Lung (tissue), 16 donors: ENCODE results near the gene TRPM6. TPM values are rescaled to one million over a fixed set of nuclear protein-coding genes. Genes with fewer than 3 reads are reported as not detected.

Source experiments
- ATAC-seq: fragments of 200-7000 bp; cut with Tn5 transposase; one replicate; pipeline ENCODE4 v1.9.1; 2020; ENCODE audit warnings: moderate number of reproducible peaks; ENCODE audit not compliant: insufficient read depth, low FRiP score
- DNase-seq, 3 donors: peaks; one replicate each; pipeline ENCODE4 v3.0.0-alpha.2; 2013 to 2017
- H3K27ac ChIP-seq, 2 donors: one replicate each; pipeline ENCODE4 v1.5.1; 2013; ENCODE audit warnings: mild to moderate bottlenecking in 2 of 2, moderate library complexity in 2 of 2, control low read depth in 1 of 2, inconsistent platforms in 1 of 2, low read depth in 1 of 2, low read length in 1 of 2
- H3K27me3 ChIP-seq, 3 donors: one replicate each; pipeline ENCODE4 v1.5.1; 2013; ENCODE audit warnings: low read length in 2 of 3; ENCODE audit not compliant: control insufficient read depth in 3 of 3, insufficient read depth in 3 of 3
- H3K36me3 ChIP-seq, 4 donors: one replicate each; pipeline ENCODE4 v1.5.1; 2013; ENCODE audit warnings: low read length in 4 of 4, mild to moderate bottlenecking in 1 of 4, moderate library complexity in 1 of 4; ENCODE audit not compliant: control insufficient read depth in 4 of 4, insufficient read depth in 4 of 4
- H3K4me1 ChIP-seq, 5 donors: one replicate each; pipeline ENCODE4 v1.5.1; 2013; ENCODE audit warnings: low read length in 5 of 5, mild to moderate bottlenecking in 2 of 5, moderate library complexity in 1 of 5; ENCODE audit not compliant: control insufficient read depth in 5 of 5, insufficient read depth in 5 of 5
- H3K4me3 ChIP-seq: one replicate; pipeline ENCODE4 v1.5.1; 2013; ENCODE audit warnings: mild to moderate bottlenecking, control low read depth, moderate library complexity
- H3K9ac ChIP-seq, 2 donors: one replicate each; pipeline ENCODE4 v1.5.1; 2013; ENCODE audit warnings: low read length in 2 of 2, control low read depth in 1 of 2; ENCODE audit not compliant: insufficient read depth in 1 of 2
- H3K9me3 ChIP-seq, 4 donors: one replicate each; pipeline ENCODE4 v1.5.1; 2013; ENCODE audit warnings: low read length in 3 of 4, mild to moderate bottlenecking in 1 of 4, moderate library complexity in 1 of 4; ENCODE audit not compliant: control insufficient read depth in 4 of 4, insufficient read depth in 3 of 4
- CTCF ChIP-seq: IDR thresholded peaks from 2 replicates; pipeline ENCODE4 v1.5.1; 2012; ENCODE audit warnings: mild to moderate bottlenecking; ENCODE audit errors: control extremely low read depth, extremely low read depth
- WGBS, 2 donors: extraction: QIAGEN DNeasy Blood & Tissue Kit; methylation state at CpG; one replicate each; pipeline ENCODE4 v1.1.7; 2013; 5-methylcytosine and 5-hydroxymethylcytosine counted together
- long read RNA-seq, 5 donors: transcript quantifications; one replicate each; lab custom pipeline, GENCODE V29; 2026
- polyA plus RNA-seq, 2 donors: library from polyadenylated mRNA; stranded (reverse); fragments of 200-250 nt; gene quantifications; one replicate each; pipeline ENCODE4 v1.2.1, GENCODE V29; 2013
- total RNA-seq, 2 donors: library from RNA; depleted of rRNA in 1 of 2; stranded (reverse); fragments of >200 nt in 1 of 2; gene quantifications; one replicate each; pipeline ENCODE4 v1.2.1, GENCODE V29; 2014 to 2021
- donor health status: control.
- donor health status: control.
- donor health status: Bipolar disorder and iron deficiency.
- donor health status: healthy.
- donor health status: DM: yes; HTN: yes; CAD: no.

Gene TRPM6, protein sequence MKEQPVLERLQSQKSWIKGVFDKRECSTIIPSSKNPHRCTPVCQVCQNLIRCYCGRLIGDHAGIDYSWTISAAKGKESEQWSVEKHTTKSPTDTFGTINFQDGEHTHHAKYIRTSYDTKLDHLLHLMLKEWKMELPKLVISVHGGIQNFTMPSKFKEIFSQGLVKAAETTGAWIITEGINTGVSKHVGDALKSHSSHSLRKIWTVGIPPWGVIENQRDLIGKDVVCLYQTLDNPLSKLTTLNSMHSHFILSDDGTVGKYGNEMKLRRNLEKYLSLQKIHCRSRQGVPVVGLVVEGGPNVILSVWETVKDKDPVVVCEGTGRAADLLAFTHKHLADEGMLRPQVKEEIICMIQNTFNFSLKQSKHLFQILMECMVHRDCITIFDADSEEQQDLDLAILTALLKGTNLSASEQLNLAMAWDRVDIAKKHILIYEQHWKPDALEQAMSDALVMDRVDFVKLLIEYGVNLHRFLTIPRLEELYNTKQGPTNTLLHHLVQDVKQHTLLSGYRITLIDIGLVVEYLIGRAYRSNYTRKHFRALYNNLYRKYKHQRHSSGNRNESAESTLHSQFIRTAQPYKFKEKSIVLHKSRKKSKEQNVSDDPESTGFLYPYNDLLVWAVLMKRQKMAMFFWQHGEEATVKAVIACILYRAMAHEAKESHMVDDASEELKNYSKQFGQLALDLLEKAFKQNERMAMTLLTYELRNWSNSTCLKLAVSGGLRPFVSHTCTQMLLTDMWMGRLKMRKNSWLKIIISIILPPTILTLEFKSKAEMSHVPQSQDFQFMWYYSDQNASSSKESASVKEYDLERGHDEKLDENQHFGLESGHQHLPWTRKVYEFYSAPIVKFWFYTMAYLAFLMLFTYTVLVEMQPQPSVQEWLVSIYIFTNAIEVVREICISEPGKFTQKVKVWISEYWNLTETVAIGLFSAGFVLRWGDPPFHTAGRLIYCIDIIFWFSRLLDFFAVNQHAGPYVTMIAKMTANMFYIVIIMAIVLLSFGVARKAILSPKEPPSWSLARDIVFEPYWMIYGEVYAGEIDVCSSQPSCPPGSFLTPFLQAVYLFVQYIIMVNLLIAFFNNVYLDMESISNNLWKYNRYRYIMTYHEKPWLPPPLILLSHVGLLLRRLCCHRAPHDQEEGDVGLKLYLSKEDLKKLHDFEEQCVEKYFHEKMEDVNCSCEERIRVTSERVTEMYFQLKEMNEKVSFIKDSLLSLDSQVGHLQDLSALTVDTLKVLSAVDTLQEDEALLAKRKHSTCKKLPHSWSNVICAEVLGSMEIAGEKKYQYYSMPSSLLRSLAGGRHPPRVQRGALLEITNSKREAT (N-terminal part only)
- 1 to 10 TPM in 1 of 2 donors, under 1 TPM in 1; 0.74 to 2.3 TPM for total RNA-seq
- under 1 TPM; 0.10 to 0.66 TPM for polyA plus RNA-seq
- long read RNA-seq, donor 1: 0 reads
- long read RNA-seq, donor 2: 0 reads
- long read RNA-seq, donor 3: 0 reads
- long read RNA-seq, donor 4: 0 reads
- long read RNA-seq, donor 5: 0 reads

- Histone ChIP-seq H3K4me3 (peak within 1 kb of the TSS; percentile 42), H3K27ac (peak within 1 kb of the TSS in 1 of 2 donors; percentile 89), H3K4me1 (peaks cover 0 to 7% (median 4%) of the 10 kb centered on the region in 5 donors), H3K9me3 (no peaks in the 10 kb centered on the region), H3K36me3 (no peaks in the 10 kb centered on the region), H3K9ac (peak within 1 kb of the TSS; percentile 65 to 71), H3K27me3 (no peaks in the 10 kb centered on the region)
- DNase-seq: peak; percentile 86 to 91 (median 87)
- TF ChIP-seq CTCF: no peak
- 3 to 5% methylated on average over 61 to 64 of the region's 64 CpGs for WGBS, 2 donors
- peak; percentile 87 for ATAC-seq
These were observed at the start of gene TRPM6 for GRCh38 chr9:74887041-74887980. TRPM6 (minus strand) TSS chr9:74887921; CDS start chr9:74887856, 65 bp downstream.

GRCh38 chr9:74935008-74935407, 47.3 kb upstream of the TRPM6 start:
- no peak for ATAC-seq
- 79 to 83% methylated on average over 8 of the region's 8 CpGs for WGBS, 2 donors
- peaks cover 0 to 8% (median 3%) of the 10 kb centered on the region in 4 donors for H3K9me3 ChIP-seq

More at GRCh38 chr9:74935008-74935407, 47.3 kb upstream of the TRPM6 start:
- Histone ChIP-seq H3K27me3 (peaks cover 0 to 3% (median 0%) of the 10 kb centered on the region in 3 donors), H3K27ac (no peak overlapping the region), H3K9ac (no peak overlapping the region), H3K36me3 (no peaks in the 10 kb centered on the region), H3K4me1 (no peaks in the 10 kb centered on the region), H3K4me3 (no peak overlapping the region)
- TF ChIP-seq CTCF: no peak
- DNase-seq: no peak
